H1 (cell line): ENCODE measurements around the gene LCE2D. TPM values are rescaled to one million over a fixed set of nuclear protein-coding genes. Genes with fewer than 3 reads are reported as not detected.
A peak's percentile ranks its signal among the peaks of the same experiment; 100 is the strongest.

ENCODE experiments used
- CTCF ChIA-PET: fragments of 300-600 bp; sonication (Branson Sonifier 250); formaldehyde crosslinking; loops from one replicate; lab custom pipeline; 2021; ENCODE audit not compliant: partially characterized antibody; lab: Charles Lee
- POLR2A ChIA-PET: fragments of 300-600 bp; sonication (Branson Sonifier 250); formaldehyde crosslinking; loops from one replicate; lab custom pipeline; 2021; ENCODE audit warnings: inconsistent platforms; ENCODE audit not compliant: partially characterized antibody; lab: Charles Lee
- DNase-seq, 2 experiments: peaks; one replicate each; pipeline versions ENCODE4 v3.0.0 to v3.0.0-alpha.2; 2010 to 2022; ENCODE audit warnings: low spot score in 2 of 2, low read depth in 1 of 2, mixed read lengths in 1 of 2
- FAIRE-seq: peaks from 2 replicates; lab custom pipeline; 2011; peaks lifted over from hg19 to GRCh38; lab: Jason Lieb, UNC
- H2AFZ ChIP-seq: 2 replicates; pipeline ENCODE4 v1.8.1; 2012; ENCODE audit warnings: low read length, inconsistent platforms
- H2AK5ac ChIP-seq: 2 replicates; pipeline ENCODE4 v1.6.1; 2013; ENCODE audit warnings: low read depth, low read length
- H2BK120ac ChIP-seq: replicated peaks from 2 replicates; pipeline ENCODE3; 2013; ENCODE audit warnings: low read depth, low read length, inconsistent platforms
- H2BK12ac ChIP-seq: 2 replicates; pipeline ENCODE4 v1.6.1; 2013; ENCODE audit warnings: low read depth, low read length
- H2BK15ac ChIP-seq: 2 replicates; pipeline ENCODE4 v1.6.1; 2013; ENCODE audit warnings: low read length
- H2BK20ac ChIP-seq: 2 replicates; pipeline ENCODE4 v1.6.1; 2013; ENCODE audit warnings: low read length
- H2BK5ac ChIP-seq: 2 replicates; pipeline ENCODE4 v1.6.1; 2013; ENCODE audit warnings: low read depth, low read length
- H3K14ac ChIP-seq: 2 replicates; pipeline ENCODE4 v1.6.1; 2013; ENCODE audit warnings: inconsistent platforms; ENCODE audit not compliant: insufficient read length
- H3K18ac ChIP-seq: 2 replicates; pipeline ENCODE4 v1.6.1; 2013; ENCODE audit warnings: low read length; ENCODE audit errors: extremely low read depth
- H3K23ac ChIP-seq: 2 replicates; pipeline ENCODE4 v1.6.1; 2013; ENCODE audit warnings: inconsistent platforms; ENCODE audit not compliant: insufficient read length
- H3K23me2 ChIP-seq: 2 replicates; pipeline ENCODE4 v1.6.1; 2013; ENCODE audit warnings: low read depth, low read length
- H3K27ac ChIP-seq: 2 replicates; pipeline ENCODE4 v1.6.1; 2011; ENCODE audit warnings: low read depth, low read length, inconsistent platforms
- H3K27me3 ChIP-seq, 4 experiments: replicated peaks in 1 of 4; 1 replicate in 1 of 4; 2 replicates in 3 of 4; pipeline versions ENCODE4 v1.6.1 to v1.8.1; 2011 to 2013; ENCODE audit warnings: low read length in 3 of 4, mild to moderate bottlenecking in 3 of 4, inconsistent platforms in 2 of 4, mixed read lengths in 2 of 4, moderate library complexity in 1 of 4; ENCODE audit not compliant: control insufficient read depth in 3 of 4, insufficient read depth in 3 of 4; ENCODE audit errors: extremely low read depth in 1 of 4
- H3K36me3 ChIP-seq, 4 experiments: 2 replicates each; pipeline versions ENCODE4 v1.6.1 to v1.8.1; 2011 to 2013; ENCODE audit warnings: mild to moderate bottlenecking in 4 of 4, low read length in 3 of 4, moderate library complexity in 2 of 4, control low read depth in 1 of 4, inconsistent platforms in 1 of 4; ENCODE audit not compliant: insufficient read depth in 4 of 4, control insufficient read depth in 2 of 4
- H3K4ac ChIP-seq: replicated peaks from 2 replicates; pipeline ENCODE3; 2013; ENCODE audit warnings: low read length, low read depth, mixed read lengths, inconsistent platforms; ENCODE audit not compliant: insufficient read length
- H3K4me1 ChIP-seq, 4 experiments: replicated peaks in 1 of 4; 1 replicate in 1 of 4; 2 replicates in 3 of 4; pipeline versions ENCODE4 v1.6.1 to v1.8.1; 2011 to 2013; ENCODE audit warnings: low read length in 3 of 4, inconsistent platforms in 2 of 4, mixed read lengths in 1 of 4; ENCODE audit not compliant: insufficient read depth in 4 of 4, control insufficient read depth in 3 of 4
- H3K4me2 ChIP-seq, 2 experiments: 2 replicates each; pipeline versions ENCODE4 v1.6.1 to v1.8.1; 2011 to 2013; ENCODE audit warnings: low read depth in 2 of 2, low read length in 2 of 2, control low read depth in 1 of 2, inconsistent platforms in 1 of 2, mild to moderate bottlenecking in 1 of 2; ENCODE audit not compliant: insufficient read depth in 1 of 2
- H3K4me3 ChIP-seq, 4 experiments: fragments of 200-600, 300-600 bp in 1 of 4; sonication (generic), shearing (Covaris generic), sonication (Bioruptor Twin) in 1 of 4; 2 replicates each; pipeline versions ENCODE4 v1.5.1 to v1.8.1; 2011 to 2016; ENCODE audit warnings: low read length in 4 of 4, low read depth in 3 of 4, control low read depth in 2 of 4, inconsistent platforms in 2 of 4, mild to moderate bottlenecking in 2 of 4, mixed read lengths in 1 of 4, moderate library complexity in 1 of 4; ENCODE audit not compliant: insufficient read depth in 2 of 4; ENCODE audit errors: extremely low read depth in 1 of 4
- H3K56ac ChIP-seq: replicated peaks from 2 replicates; pipeline ENCODE3; 2013; ENCODE audit warnings: low read depth, mild to moderate bottlenecking, mixed read lengths, low read length, inconsistent platforms; ENCODE audit not compliant: insufficient read length
- H3K79me1 ChIP-seq: 2 replicates; pipeline ENCODE4 v1.6.1; 2013; ENCODE audit warnings: low read depth, low read length, control low read depth
- H3K79me2 ChIP-seq, 2 experiments: 2 replicates each; pipeline versions ENCODE4 v1.6.1 to v1.8.1; 2012 to 2013; ENCODE audit warnings: low read length in 2 of 2, mild to moderate bottlenecking in 2 of 2, inconsistent platforms in 1 of 2; ENCODE audit not compliant: insufficient read depth in 2 of 2, control insufficient read depth in 1 of 2
- H3K9ac ChIP-seq, 4 experiments: replicated peaks in 1 of 4; 1 replicate in 1 of 4; 2 replicates in 3 of 4; pipeline versions ENCODE4 v1.6.1 to v1.8.1; 2011 to 2013; ENCODE audit warnings: low read depth in 3 of 4, low read length in 3 of 4, control low read depth in 2 of 4, mild to moderate bottlenecking in 2 of 4, moderate library complexity in 2 of 4, inconsistent platforms in 1 of 4; ENCODE audit errors: extremely low read depth in 1 of 4
- H3K9me3 ChIP-seq, 2 experiments: 2 replicates each; pipeline versions ENCODE4 v1.6.1 to v1.8.1; 2012 to 2013; ENCODE audit warnings: mild to moderate bottlenecking in 2 of 2, moderate library complexity in 2 of 2, control low read depth in 1 of 2, inconsistent platforms in 1 of 2, low read depth in 1 of 2, low read length in 1 of 2, mixed read lengths in 1 of 2; ENCODE audit not compliant: insufficient read depth in 2 of 2
- H4K20me1 ChIP-seq, 2 experiments: replicated peaks in 1 of 2; 2 replicates each; pipeline versions ENCODE3 to v1.8.1; 2011 to 2013; ENCODE audit warnings: inconsistent platforms in 2 of 2, low read length in 2 of 2, mild to moderate bottlenecking in 1 of 2; ENCODE audit not compliant: insufficient read depth in 2 of 2, control insufficient read depth in 1 of 2
- H4K5ac ChIP-seq: 2 replicates; pipeline ENCODE4 v1.6.1; 2013; ENCODE audit warnings: low read length, low read depth, mixed read lengths, inconsistent platforms; ENCODE audit not compliant: insufficient read length
- H4K8ac ChIP-seq: 2 replicates; pipeline ENCODE4 v1.8.0; 2013; ENCODE audit warnings: mild to moderate bottlenecking, moderate library complexity, low read length, inconsistent platforms; ENCODE audit not compliant: insufficient read depth; ENCODE audit errors: extremely low read depth
- H4K91ac ChIP-seq: replicated peaks from 2 replicates; pipeline ENCODE3; 2013; ENCODE audit warnings: low read length, mixed read lengths, inconsistent platforms; ENCODE audit not compliant: insufficient read length
- CBX8 ChIP-seq: fragments of 300-800, 300-1000 bp; sonication (generic); IDR thresholded peaks from 2 replicates; pipeline ENCODE4 v1.7.1; 2016; ENCODE audit warnings: low read depth, low read length, borderline replicate concordance
- WGBS, 2 experiments: shearing (Covaris generic) in 1 of 2; methylation state at CpG; one replicate each; pipeline versions ENCODE4 v1.1.6 to v1.1.7; 2013 to 2015; ENCODE audit warnings: low lambda C conversion rate in 2 of 2, mixed read lengths in 2 of 2, inconsistent platforms in 1 of 2, low coverage in 1 of 2, missing lambda C conversion rate in 1 of 2; ENCODE audit not compliant: insufficient replicate concordance in 2 of 2, insufficient coverage in 1 of 2, insufficient read length in 1 of 2; ENCODE audit errors: extremely low coverage in 1 of 2, missing lambda C conversion rate in 1 of 2; 5-methylcytosine and 5-hydroxymethylcytosine counted together
- polyA plus RNA-seq, 7 experiments: library from polyadenylated mRNA; depleted of rRNA in 3 of 7; stranded (reverse) in 5 of 7; unstranded in 2 of 7; fragments of >200 nt in 5 of 7; fragments of 200-250 nt in 2 of 7; gene quantifications; 1 replicate in 5 of 7; 2 replicates in 1 of 7; 4 replicates in 1 of 7; pipeline versions ENCODE4 v1.2.1 to v1.2.3, GENCODE V29; 2011 to 2013; ENCODE audit warnings: missing spikeins in 2 of 7, mixed read lengths in 2 of 7
- total RNA-seq: library from RNA; stranded (reverse); fragmentation: NEBNext Ultra II Directional; extraction: Animal tissue kit (Norgen Biotek cat#: 25700); gene quantifications from 2 replicates; pipeline ENCODE4 v1.2.1, GENCODE V29; 2021
- TF ChIP-seq, protein P1 (sequence below), 3 experiments: IDR thresholded peaks; 1 replicate in 2 of 3; 2 replicates in 1 of 3; pipeline versions ENCODE4 v1.5.1 to v1.6.1; 2011; ENCODE audit warnings: low read length in 3 of 3, mild to moderate bottlenecking in 3 of 3, inconsistent platforms in 2 of 3, low read depth in 1 of 3, moderate library complexity in 1 of 3; ENCODE audit not compliant: insufficient read depth in 1 of 3; ENCODE audit errors: control extremely low read depth in 1 of 3

LCE2D gene
- total and polyA plus RNA-seq, 2 of the 8 experiments (the other 6 are each of a cell fraction or from before 2014, with no cell fraction given), result not detected

- Histone ChIP-seq H3K4me3 (no peak overlapping the region), H2BK120ac (no peak overlapping the region), H3K79me2 (no peaks in the 10 kb centered on the region), H4K8ac (no peak overlapping the region), H3K23ac (no peak overlapping the region), H3K23me2 (no peaks in the 10 kb centered on the region; the same call in 1 of the 2 replicates), H3K14ac (no peak overlapping the region), H3K36me3 (no peaks in the 10 kb centered on the region), H3K4ac (no peak overlapping the region), H3K4me1 (no peaks in the 10 kb centered on the region), H2BK5ac (no peak overlapping the region), H2BK20ac (no peak overlapping the region), H3K9ac (no peak overlapping the region), H4K5ac (no peak overlapping the region), H3K4me2 (no peak overlapping the region), H3K27me3 (no peaks in the 10 kb centered on the region), H3K79me1 (no peaks in the 10 kb centered on the region), H2AK5ac (no peak overlapping the region), H3K56ac (no peak overlapping the region), H3K27ac (no peak overlapping the region), H4K91ac (no peak overlapping the region), H2BK12ac (no peak overlapping the region), H3K9me3 (peaks cover 79 to 92% of the 10 kb centered on the region in 2 experiments), H2BK15ac (no peak overlapping the region), H2AFZ (no peak overlapping the region), H4K20me1 (no peaks in the 10 kb centered on the region), H3K18ac (no peak overlapping the region)
- TF ChIP-seq CBX8, result no peak
- TF ChIP-seq, protein P1, sequence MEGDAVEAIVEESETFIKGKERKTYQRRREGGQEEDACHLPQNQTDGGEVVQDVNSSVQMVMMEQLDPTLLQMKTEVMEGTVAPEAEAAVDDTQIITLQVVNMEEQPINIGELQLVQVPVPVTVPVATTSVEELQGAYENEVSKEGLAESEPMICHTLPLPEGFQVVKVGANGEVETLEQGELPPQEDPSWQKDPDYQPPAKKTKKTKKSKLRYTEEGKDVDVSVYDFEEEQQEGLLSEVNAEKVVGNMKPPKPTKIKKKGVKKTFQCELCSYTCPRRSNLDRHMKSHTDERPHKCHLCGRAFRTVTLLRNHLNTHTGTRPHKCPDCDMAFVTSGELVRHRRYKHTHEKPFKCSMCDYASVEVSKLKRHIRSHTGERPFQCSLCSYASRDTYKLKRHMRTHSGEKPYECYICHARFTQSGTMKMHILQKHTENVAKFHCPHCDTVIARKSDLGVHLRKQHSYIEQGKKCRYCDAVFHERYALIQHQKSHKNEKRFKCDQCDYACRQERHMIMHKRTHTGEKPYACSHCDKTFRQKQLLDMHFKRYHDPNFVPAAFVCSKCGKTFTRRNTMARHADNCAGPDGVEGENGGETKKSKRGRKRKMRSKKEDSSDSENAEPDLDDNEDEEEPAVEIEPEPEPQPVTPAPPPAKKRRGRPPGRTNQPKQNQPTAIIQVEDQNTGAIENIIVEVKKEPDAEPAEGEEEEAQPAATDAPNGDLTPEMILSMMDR (IDR thresholded peaks at IDR 0.05; ENCODE audit: control extremely low read depth in 1 of 3, insufficient read depth in 1 of 3, low read depth in 1 of 3, low read length in 3 of 3), result peak in 1 of 3 experiments; percentile 11; a peak in 1 of 4 replicates
- FAIRE-seq, result no peak
- POLR2A ChIA-PET, result no interaction called here
- WGBS, 2 experiments, result 93% methylated on average over 22 of the region's 29 CpGs; no CpG with 5 or more reads in 1 of the 2 experiments
- CTCF ChIA-PET, result no interaction called here
- peak in 1 of 2 experiments; percentile 47 for DNase-seq
Measured at GRCh38 chr1:152623203-152623844, 39.9 kb upstream of the LCE2D start.
